IMR-90 (cell line): ENCODE measurements around the gene ECM1. TPM values are rescaled to one million over a fixed set of nuclear protein-coding genes. Genes with fewer than 3 reads are reported as not detected.

Experiments used
- ATAC-seq: fragments of 200-7000 bp; cut with Tn5 transposase; 2 replicates; pipeline ENCODE4 v1.9.1; 2020; ENCODE audit warnings: low read depth, mild to moderate bottlenecking, moderate library complexity
- BruUV-seq: library from RNA; stranded (reverse); fragments of 400-500 nt; replicated peaks from 2 replicates; lab custom pipeline; 2021; lab: Mats Ljungman, UMichigan
- CTCF ChIA-PET: fragments of 300-600 bp; formaldehyde crosslinking; extraction: SDS; loops from one replicate; lab custom pipeline; 2021; ENCODE audit warnings: antibody characterized with exemption; lab: Yijun Ruan, JAX
- POLR2A ChIA-PET: fragments of 300-600 bp; sonication (Branson Sonifier 250); formaldehyde crosslinking; loops from one replicate; lab custom pipeline; 2022; ENCODE audit warnings: antibody characterized with exemption; ENCODE audit not compliant: unreplicated experiment; lab: Charles Lee
- DNase-seq: peaks from one replicate; pipeline ENCODE4 v3.0.0; 2013
- H2AFZ ChIP-seq: replicated peaks from 2 replicates; pipeline ENCODE3; 2013; ENCODE audit warnings: low read length, mild to moderate bottlenecking; ENCODE audit not compliant: poor library complexity
- H2AK5ac ChIP-seq: 2 replicates; pipeline ENCODE4 v1.6.1; 2013; ENCODE audit warnings: low read depth, low read length, inconsistent platforms
- H2AK9ac ChIP-seq: replicated peaks from 2 replicates; pipeline ENCODE3; 2013; ENCODE audit warnings: mild to moderate bottlenecking, low read depth, low read length, moderate library complexity; ENCODE audit not compliant: poor library complexity
- H2BK120ac ChIP-seq: 2 replicates; pipeline ENCODE4 v1.6.1; 2013; ENCODE audit warnings: low read depth, low read length, inconsistent platforms
- H2BK15ac ChIP-seq: 3 replicates; pipeline ENCODE4 v1.6.1; 2013; ENCODE audit warnings: low read depth, low read length, inconsistent platforms
- H2BK20ac ChIP-seq: 2 replicates; pipeline ENCODE4 v1.6.1; 2013; ENCODE audit warnings: low read depth, mild to moderate bottlenecking, inconsistent platforms, low read length, moderate library complexity
- H2BK5ac ChIP-seq: 2 replicates; pipeline ENCODE4 v1.6.1; 2013; ENCODE audit warnings: mild to moderate bottlenecking, low read depth, low read length, inconsistent platforms; ENCODE audit not compliant: poor library complexity, severe bottlenecking
- H3K14ac ChIP-seq: replicated peaks from 2 replicates; pipeline ENCODE4 v1.6.1; 2013; ENCODE audit warnings: low read depth, low read length, inconsistent platforms
- H3K18ac ChIP-seq: 2 replicates; pipeline ENCODE4 v1.6.1; 2013; ENCODE audit warnings: low read depth, low read length, control low read depth
- H3K23ac ChIP-seq: 2 replicates; pipeline ENCODE4 v1.6.1; 2013; ENCODE audit warnings: low read depth, low read length, inconsistent platforms
- H3K27ac ChIP-seq: 2 replicates; pipeline ENCODE4 v1.5.1; 2013; ENCODE audit warnings: mild to moderate bottlenecking, control low read depth, low read length; ENCODE audit not compliant: insufficient read depth
- H3K27me3 ChIP-seq: 2 replicates; pipeline ENCODE4 v1.6.1; 2013; ENCODE audit warnings: low read length; ENCODE audit not compliant: control insufficient read depth, insufficient read depth
- H3K36me3 ChIP-seq: 2 replicates; pipeline ENCODE4 v1.6.1; 2013; ENCODE audit warnings: low read length, mixed read lengths; ENCODE audit not compliant: control insufficient read depth, insufficient read depth
- H3K4ac ChIP-seq: 2 replicates; pipeline ENCODE4 v1.6.1; 2013; ENCODE audit warnings: low read depth, low read length, inconsistent platforms
- H3K4me1 ChIP-seq: 2 replicates; pipeline ENCODE4 v1.6.1; 2013; ENCODE audit warnings: low read length, mixed read lengths; ENCODE audit not compliant: control insufficient read depth, insufficient read depth
- H3K4me2 ChIP-seq: 2 replicates; pipeline ENCODE4 v1.6.1; 2013; ENCODE audit warnings: low read depth, mild to moderate bottlenecking, control low read depth, low read length, moderate library complexity
- H3K4me3 ChIP-seq: 2 replicates; pipeline ENCODE4 v1.5.1; 2013; ENCODE audit warnings: low read depth, mild to moderate bottlenecking, control low read depth, low read length, moderate library complexity; ENCODE audit not compliant: insufficient read depth
- H3K56ac ChIP-seq: 2 replicates; pipeline ENCODE4 v1.6.1; 2013; ENCODE audit warnings: low read length, inconsistent platforms; ENCODE audit not compliant: insufficient read depth; ENCODE audit errors: extremely low read depth
- H3K79me1 ChIP-seq, 2 experiments: 2 replicates each; pipeline ENCODE4 v1.6.1; 2013; ENCODE audit warnings: low read length in 2 of 2, inconsistent platforms in 1 of 2, low read depth in 1 of 2
- H3K9ac ChIP-seq: 2 replicates; pipeline ENCODE4 v1.6.1; 2013; ENCODE audit warnings: low read depth, low read length, control low read depth
- H3K9me1 ChIP-seq: 2 replicates; pipeline ENCODE4 v1.6.1; 2013; ENCODE audit warnings: low read length, inconsistent platforms; ENCODE audit not compliant: insufficient read depth
- H3K9me3 ChIP-seq: 2 replicates; pipeline ENCODE4 v1.6.1; 2013; ENCODE audit warnings: low read length; ENCODE audit not compliant: control insufficient read depth, insufficient read depth
- H4K20me1 ChIP-seq: 2 replicates; pipeline ENCODE4 v1.6.1; 2013; ENCODE audit warnings: low read length, inconsistent platforms; ENCODE audit not compliant: insufficient read depth
- H4K5ac ChIP-seq: 2 replicates; pipeline ENCODE4 v1.6.1; 2013; ENCODE audit warnings: mild to moderate bottlenecking, low read depth, low read length, control low read depth
- H4K8ac ChIP-seq, 2 experiments: 2 replicates each; pipeline ENCODE4 v1.6.1; 2013; ENCODE audit warnings: low read depth in 2 of 2, low read length in 2 of 2, control low read depth in 1 of 2, inconsistent platforms in 1 of 2
- H4K91ac ChIP-seq: 2 replicates; pipeline ENCODE4 v1.6.1; 2013; ENCODE audit warnings: low read depth, low read length, inconsistent platforms; ENCODE audit not compliant: insufficient read depth
- CEBPB ChIP-seq: IDR thresholded peaks from 2 replicates; pipeline ENCODE4 v1.6.1; 2012; ENCODE audit warnings: low read depth, low read length, improper control_type of control experiment
- MAZ ChIP-seq: IDR thresholded peaks from 2 replicates; pipeline ENCODE4 v1.6.1; 2012; ENCODE audit warnings: low read depth, mild to moderate bottlenecking, low read length, improper control_type of control experiment, moderate library complexity, borderline replicate concordance
- MXI1 ChIP-seq: IDR thresholded peaks from 2 replicates; pipeline ENCODE4 v1.6.1; 2012; ENCODE audit warnings: low read depth, mild to moderate bottlenecking, low read length, moderate library complexity, borderline replicate concordance
- RAD21 ChIP-seq: IDR thresholded peaks from 2 replicates; pipeline ENCODE4 v1.6.1; 2012; ENCODE audit warnings: low read length, improper control_type of control experiment
- WGBS, 2 experiments: methylation state at CpG; one replicate each; pipeline versions ENCODE4 v1.1.5 to v1.1.7; 2013; ENCODE audit warnings: missing lambda C conversion rate in 2 of 2; ENCODE audit not compliant: insufficient read length in 1 of 2; ENCODE audit errors: extremely low coverage in 2 of 2; 5-methylcytosine and 5-hydroxymethylcytosine counted together
- dilution Hi-C: fragments of 300-500 bp; cut with HindIII; formaldehyde crosslinking; loops from one replicate; pipeline ENCODE4 v1.14.3; 2018; ENCODE audit warnings: low sequenced_read_pairs; ENCODE audit not compliant: unreplicated experiment
- in situ Hi-C: fragments of 300-500 bp; cut with MboI; formaldehyde crosslinking; loops from 3 replicates; pipeline ENCODE4 v1.14.3; 2019; ENCODE audit warnings: low sequenced_read_pairs, inconsistent platforms, mixed read lengths
- intact Hi-C: fragments of 100-400 bp; cut with micrococcal nuclease; formaldehyde crosslinking; loops from 2 replicates; pipeline ENCODE4 v1.10.0; 2022
- polyA plus RNA-seq, 3 experiments: library from polyadenylated mRNA; depleted of rRNA; stranded (reverse); fragments of >200 nt; gene quantifications; 2 replicates each; pipeline ENCODE4 v1.2.3, GENCODE V29; 2012; ENCODE audit warnings: low replicate concordance in 1 of 3
- total RNA-seq: library from RNA; depleted of rRNA; stranded (reverse); fragments of >200 nt; gene quantifications from 2 replicates; pipeline ENCODE4 v1.2.3, GENCODE V29; 2012

Gene ECM1
- total and polyA plus RNA-seq, 2 of the 4 experiments (the other 2 are of a cell fraction) = 20.1 to 230 TPM

DNA sequence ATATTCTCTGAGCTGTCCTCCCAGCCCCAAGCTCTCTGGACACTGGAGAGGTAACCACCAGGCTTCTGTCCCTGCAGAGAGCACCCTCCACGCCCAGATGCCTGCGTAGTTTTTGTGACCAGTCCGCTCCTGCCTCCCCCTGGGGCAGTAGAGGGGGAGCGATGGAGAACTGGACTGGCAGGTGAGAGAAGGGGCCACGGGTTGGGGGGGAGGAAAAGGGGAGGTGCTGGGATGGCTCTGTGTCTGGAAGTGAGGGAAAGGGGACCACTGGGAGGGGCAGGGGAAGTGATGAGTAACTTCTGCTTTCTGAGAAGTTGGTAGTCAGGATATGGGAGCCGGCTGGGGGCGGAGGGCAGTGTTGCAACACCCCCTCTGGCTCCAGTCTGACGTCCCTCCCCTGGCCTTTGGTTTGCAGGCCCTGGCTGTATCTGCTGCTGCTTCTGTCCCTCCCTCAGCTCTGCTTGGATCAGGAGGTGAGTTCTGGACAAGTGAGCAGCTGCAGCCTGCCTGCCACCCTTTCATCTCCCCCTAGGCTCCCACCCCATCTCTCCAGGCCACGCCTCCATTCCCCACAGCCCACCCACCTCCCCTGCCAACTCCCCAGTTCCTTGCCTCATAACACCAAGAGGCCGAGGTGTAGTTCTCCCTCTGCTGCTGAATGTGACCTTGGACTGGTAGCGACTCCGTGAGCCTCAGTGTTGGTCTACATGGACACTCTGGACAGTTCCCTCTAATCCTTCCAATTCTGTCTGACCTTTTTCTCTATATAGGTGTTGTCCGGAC lies 44.4 kb downstream of the ECM1 start:
- H3K4ac ChIP-seq = peak overlapping the region; percentile 86
- peak overlapping the region; percentile 96 for H2AK5ac ChIP-seq
- H4K5ac ChIP-seq = peak overlapping the region; percentile 21
- H2BK120ac ChIP-seq = peak overlapping the region; percentile 70
- peak overlapping the region; percentile 32; the same call in 1 of the 2 replicates for H3K4me2 ChIP-seq
- peak overlapping the region; percentile 64 for H2BK5ac ChIP-seq
- H3K27ac ChIP-seq = peak overlapping the region; percentile 72
- H4K20me1 ChIP-seq = no peaks in the 10 kb centered on the region; the same call in none of the 2 replicates
- peak overlapping the region; percentile 50 to 81; a peak in 3 of 4 replicates for H4K8ac ChIP-seq
- peak overlapping the region; percentile 71; the same call in 1 of the 2 replicates for H2BK20ac ChIP-seq
- no peak overlapping the region for H3K4me3 ChIP-seq
- peak overlapping the region; percentile 67 for H4K91ac ChIP-seq
- ChIA-PET CTCF (interaction anchor here (0.5 kb wide), 1 partner anchor 19 kb away, joined by 5 read pairs; no protein-coding TSS in a partner anchor), POLR2A (interaction anchor here (0.5 to 0.6 kb wide), 2 partner anchors 27 to 43 kb away, joined by 3 to 4 read pairs; partner anchors contain the start of gene MCL1)
- DNase-seq = peak; percentile 92
- peak overlapping the region; percentile 60; the same call in 1 of the 2 replicates for H3K23ac ChIP-seq
- TF ChIP-seq MXI1 (no peak), CEBPB (peak; percentile 100), MAZ (peak; percentile 91), RAD21 (0 out of 2 replicates have a peak, but pooled peaks have one; percentile 5)
- ATAC-seq = peak; percentile 69
- H3K27me3 ChIP-seq = no peaks in the 10 kb centered on the region
- BruUV-seq = no TSS peak
- H3K9me3 ChIP-seq = no peaks in the 10 kb centered on the region
- H3K14ac ChIP-seq = peak overlapping the region; percentile 65
- H3K79me1 ChIP-seq = peaks cover 3 to 49% of the 10 kb centered on the region in 2 experiments; a peak in 3 of 4 replicates
- peaks cover 10% of the 10 kb centered on the region for H3K9me1 ChIP-seq
- H3K56ac ChIP-seq = no peak overlapping the region
- intact Hi-C loops (no loop called here), dilution Hi-C loops (no loop called here), in situ Hi-C loops (loop anchor here (10.0 kb wide), 1 partner anchor 288 kb away; the partner anchor contains the start of gene APH1A)
- H3K9ac ChIP-seq = peak overlapping the region; percentile 32
- H3K4me1 ChIP-seq = peaks cover 26% of the 10 kb centered on the region
- H2AFZ ChIP-seq = peak overlapping the region; percentile 63
- 0% methylated on average over 1 of the region's 13 CpGs; no CpG with 5 or more reads in 1 of the 2 experiments for whole genome bisulfite sequencing, 2 experiments
- H2BK15ac ChIP-seq = peak overlapping the region; percentile 79; the same call in 2 of the 3 replicates
- H3K18ac ChIP-seq = peak overlapping the region; percentile 31
- H2AK9ac ChIP-seq = peak overlapping the region; percentile 45
- H3K36me3 ChIP-seq = peaks cover 5% of the 10 kb centered on the region
